Left ventricle myocardium inferior (tissue), 1 donor: ENCODE results near the gene ZNF593OS. TPM values are rescaled to one million over a fixed set of nuclear protein-coding genes. Genes with fewer than 3 reads are reported as not detected.

Experiments used
- DNase-seq: peaks from one replicate; pipeline ENCODE4 v3.0.0-alpha.2; 2020
- H3K27ac ChIP-seq: fragments of 200-600 bp; replicated peaks from 2 replicates; pipeline ENCODE4 v1.8.0; 2021
- H3K27me3 ChIP-seq: fragments of 200-600 bp; 2 replicates; pipeline ENCODE4 v1.8.0; 2021; ENCODE audit warnings: low read depth
- H3K36me3 ChIP-seq: fragments of 200-600 bp; 2 replicates; pipeline ENCODE4 v1.8.0; 2021
- H3K4me1 ChIP-seq: fragments of 200-600 bp; 2 replicates; pipeline ENCODE4 v1.8.0; 2021
- H3K4me3 ChIP-seq: fragments of 200-600 bp; 2 replicates; pipeline ENCODE4 v1.8.0; 2021; ENCODE audit warnings: mild to moderate bottlenecking, moderate library complexity
- H3K9me3 ChIP-seq: fragments of 200-600 bp; replicated peaks from 2 replicates; pipeline ENCODE4 v1.8.0; 2021
- CTCF ChIP-seq: fragments of 200-600 bp; IDR thresholded peaks from 2 replicates; pipeline ENCODE4 v1.8.0; 2021; ENCODE audit warnings: antibody characterized with exemption, mild to moderate bottlenecking, borderline replicate concordance
- intact Hi-C: fragments of 100-400 bp; cut with micrococcal nuclease; formaldehyde crosslinking; loops from one replicate; pipeline ENCODE4 v1.11.0; 2022
- long read RNA-seq: library from polyadenylated mRNA; unstranded; transcript quantifications from one replicate; pipeline ENCODE4 v2.0.0, GENCODE V29; 2021
- total RNA-seq: library from RNA; stranded (reverse); fragmentation: NEBNext Ultra II Directional; extraction: Animal tissue kit (Norgen Biotek cat#: 25700); gene quantifications from one replicate; pipeline ENCODE4 v1.2.1, GENCODE V29; 2021
- donor health status: DM: no; HTN: yes; CAD: no; lungs with severe emphysema.

ZNF593OS gene
- total RNA-seq: not detected
- long read RNA-seq: 0 reads

- H3K4me1 ChIP-seq: peaks cover 33% of the 10 kb centered on the region
These were observed at the start of gene ZNF593OS for GRCh38 chr1:26171084-26172072. Gene ZNF593OS, minus strand, starts transcription at chr1:26171832. Its CDS starts 171 bp downstream, at chr1:26171661.

GRCh38 chr1:26221094-26221493 lies 49.5 kb upstream of the ZNF593OS start:
- peaks cover 14% of the 10 kb centered on the region for H3K4me1 ChIP-seq
- no peaks in the 10 kb centered on the region for H3K36me3 ChIP-seq
- H3K27me3 ChIP-seq: peaks cover 15% of the 10 kb centered on the region
- no peaks in the 10 kb centered on the region for H3K9me3 ChIP-seq
- DNase-seq: no peak
- H3K4me3 ChIP-seq: no peak overlapping the region
- no peak overlapping the region for H3K27ac ChIP-seq
- TF ChIP-seq CTCF: no peak
- intact Hi-C loops: no loop called here

More at GRCh38 chr1:26171084-26172072, at the start of gene ZNF593OS:
- DNase-seq: no peak
- no peaks in the 10 kb centered on the region for H3K36me3 ChIP-seq
- intact Hi-C loops: no loop called here
- no peak for TF ChIP-seq CTCF
- H3K4me3 ChIP-seq: peak within 1 kb of the TSS; percentile 94
- no peaks in the 10 kb centered on the region for H3K27me3 ChIP-seq
- H3K27ac ChIP-seq: no peak within 1 kb of the TSS
- no peaks in the 10 kb centered on the region for H3K9me3 ChIP-seq

- intact Hi-C loops: no loop called here
- DNase-seq: no peak
These were observed 48.7 kb upstream of the ZNF593OS start for GRCh38 chr1:26220199-26220912.

GRCh38 chr1:26218906-26219494 lies 47.4 kb upstream of the ZNF593OS start:
- Histone ChIP-seq H3K27me3 (no peaks in the 10 kb centered on the region), H3K4me1 (no peaks in the 10 kb centered on the region), H3K9me3 (no peaks in the 10 kb centered on the region), H3K27ac (no peak overlapping the region), H3K36me3 (no peaks in the 10 kb centered on the region), H3K4me3 (no peak overlapping the region)
- TF ChIP-seq CTCF: no peak
- intact Hi-C loops: no loop called here
- DNase-seq: peak; percentile 26

More at GRCh38 chr1:26220199-26220912, 48.7 kb upstream of the ZNF593OS start:
- H3K27me3 ChIP-seq: peaks cover 8% of the 10 kb centered on the region
- H3K36me3 ChIP-seq: no peaks in the 10 kb centered on the region
- TF ChIP-seq CTCF: no peak
- peaks cover 7% of the 10 kb centered on the region for H3K4me1 ChIP-seq
- H3K27ac ChIP-seq: no peak overlapping the region
- H3K9me3 ChIP-seq: no peaks in the 10 kb centered on the region
- H3K4me3 ChIP-seq: no peak overlapping the region

- DNase-seq: no peak
- no peaks in the 10 kb centered on the region for H3K36me3 ChIP-seq
- no peak for TF ChIP-seq CTCF
- H3K27ac ChIP-seq: no peak overlapping the region
- H3K9me3 ChIP-seq: no peaks in the 10 kb centered on the region
- intact Hi-C loops: no loop called here
- H3K27me3 ChIP-seq: no peaks in the 10 kb centered on the region
- no peak overlapping the region for H3K4me3 ChIP-seq
- peaks cover 2% of the 10 kb centered on the region for H3K4me1 ChIP-seq
These were observed 43.6 kb upstream of the ZNF593OS start for GRCh38 chr1:26215246-26215645.
